HG03460 (cell line): Measurements from ENCODE around the gene PHLDB3.

ENCODE experiments used
- ATAC-seq: cut with Tn5 transposase; IDR thresholded peaks from one replicate; pipeline ENCODE4 v1.9.1; 2021; ENCODE audit not compliant: unreplicated experiment

Gene PHLDB3

DNA sequence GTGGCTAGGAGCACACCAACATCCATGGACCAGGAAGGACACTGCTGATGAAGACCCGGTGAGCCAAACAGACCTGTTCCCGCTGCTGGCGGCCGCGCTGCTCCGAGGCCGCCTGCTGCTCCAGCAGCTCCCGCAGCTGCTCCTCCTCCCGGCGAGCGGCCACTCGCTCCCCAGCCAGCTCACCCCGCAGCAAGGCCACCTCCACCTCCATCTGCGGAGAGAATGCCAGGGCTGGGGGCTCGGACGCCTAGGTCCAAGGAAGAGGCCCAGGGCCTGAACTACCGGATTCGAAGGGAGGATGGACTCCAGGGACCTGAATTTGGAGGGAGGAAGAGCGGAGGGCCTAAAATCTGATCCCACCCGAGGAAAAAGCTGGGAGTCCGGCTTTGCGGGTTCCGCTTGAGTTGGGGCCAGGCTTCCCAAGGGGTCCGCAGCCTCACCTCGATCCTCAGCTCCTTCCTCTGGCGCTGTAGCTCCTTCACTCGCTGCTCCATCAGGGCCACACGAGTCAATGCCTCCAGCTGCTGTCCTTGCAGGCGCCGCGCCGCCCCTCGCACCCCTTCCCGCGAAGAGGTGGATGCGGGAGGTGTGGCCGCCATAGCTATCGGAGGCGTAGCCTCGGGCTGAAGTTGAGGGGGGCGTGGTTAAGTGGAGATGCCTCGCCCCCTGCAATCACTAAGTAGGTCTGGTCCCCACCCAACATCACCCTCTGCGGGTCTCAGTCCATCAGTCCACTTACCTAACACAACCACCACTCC is 2.7 kb downstream of the PHLDB3 start:
- no peak for ATAC-seq

DNA sequence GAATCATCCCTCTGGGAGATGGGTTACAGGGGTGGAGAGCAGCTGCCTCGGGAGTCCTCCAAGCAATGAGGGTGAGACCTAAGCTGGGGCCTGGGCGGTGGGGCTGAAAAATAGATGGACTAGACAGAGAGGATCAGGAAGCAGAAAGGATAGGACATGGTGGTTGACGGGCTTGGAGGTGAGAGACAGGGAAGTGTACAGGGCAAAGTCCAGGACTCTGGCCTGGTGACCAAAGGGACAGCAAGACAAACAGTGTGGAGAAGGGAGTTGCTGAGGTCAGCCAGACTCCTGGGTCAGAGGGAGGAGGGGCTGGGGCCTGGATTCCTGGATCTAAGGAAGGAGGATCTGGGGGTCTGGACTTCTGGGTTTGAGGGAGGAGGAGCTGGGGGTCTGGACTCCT is 5.5 kb downstream of the PHLDB3 start:
- ATAC-seq, result no peak

DNA sequence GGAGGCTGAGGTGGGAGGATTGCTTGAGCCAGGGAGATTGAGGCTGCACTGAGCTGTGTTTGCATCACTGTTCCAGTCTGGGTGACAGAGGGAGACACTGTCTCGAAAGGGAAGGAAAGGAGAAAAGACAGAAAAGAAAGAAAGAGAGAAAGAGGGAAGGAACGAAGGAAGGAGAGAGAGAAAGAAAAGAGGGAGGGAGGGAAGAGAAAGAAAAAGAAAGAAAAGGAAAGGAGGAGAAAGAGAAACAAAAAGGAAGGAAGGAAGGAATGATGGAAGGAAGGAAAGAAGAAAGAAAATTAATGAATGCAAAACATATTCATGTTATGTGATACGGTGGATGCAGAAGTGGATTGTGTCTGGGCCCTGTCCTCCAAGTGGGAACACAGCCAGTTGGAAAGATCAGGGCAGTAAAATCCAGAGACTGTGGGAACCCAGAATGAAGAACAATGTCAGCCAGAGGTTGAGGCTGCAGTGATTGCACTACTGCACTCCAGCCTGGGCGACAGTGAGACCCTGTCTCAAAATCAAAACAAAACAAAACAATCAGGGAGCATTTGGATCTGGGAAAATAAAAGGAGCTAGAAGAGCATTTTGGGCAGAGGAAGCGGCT is 6.2 kb downstream of the PHLDB3 start:
- no peak for ATAC-seq

DNA sequence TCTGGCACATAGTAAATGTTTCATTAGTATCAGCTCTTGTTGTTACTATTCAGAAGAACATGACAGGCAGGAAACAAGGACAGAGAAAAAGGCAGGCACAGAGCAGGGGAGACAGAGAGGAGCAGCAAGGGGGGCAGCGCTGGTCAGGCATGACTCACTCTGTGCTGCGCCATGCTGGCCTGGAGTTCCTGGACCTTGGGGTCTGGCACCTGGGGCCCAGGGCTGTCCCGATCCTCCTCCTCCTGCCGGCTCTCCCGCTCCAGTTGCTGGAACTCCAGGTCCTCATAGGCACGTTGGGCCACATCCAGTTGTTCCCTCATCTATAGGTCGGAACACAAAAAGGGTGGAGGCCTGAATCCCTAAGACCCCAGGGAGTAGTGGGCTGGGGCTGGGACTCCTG is 7.6 kb downstream of the PHLDB3 start:
- ATAC-seq, result no peak

DNA sequence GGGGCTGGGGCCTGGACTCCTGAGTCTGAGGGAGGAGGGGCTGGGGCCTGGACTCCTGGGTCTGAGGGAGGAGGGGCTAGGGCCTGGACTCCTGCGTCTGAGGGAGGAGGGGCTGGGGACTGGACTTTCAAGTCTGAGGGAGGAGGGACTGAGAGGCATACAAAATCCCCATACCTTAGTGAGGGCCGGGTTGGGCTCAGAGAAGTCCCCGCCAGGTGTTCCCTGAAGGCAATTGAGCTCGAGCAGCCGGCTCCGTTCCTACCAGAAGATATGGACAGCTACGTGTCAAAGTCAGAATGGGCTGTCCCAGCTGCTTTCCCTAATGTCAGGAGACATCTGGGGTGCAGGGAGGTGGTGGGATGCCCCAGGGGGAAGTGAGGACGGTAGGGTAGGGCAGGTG is 9.5 kb downstream of the PHLDB3 start:
- ATAC-seq, result no peak

DNA sequence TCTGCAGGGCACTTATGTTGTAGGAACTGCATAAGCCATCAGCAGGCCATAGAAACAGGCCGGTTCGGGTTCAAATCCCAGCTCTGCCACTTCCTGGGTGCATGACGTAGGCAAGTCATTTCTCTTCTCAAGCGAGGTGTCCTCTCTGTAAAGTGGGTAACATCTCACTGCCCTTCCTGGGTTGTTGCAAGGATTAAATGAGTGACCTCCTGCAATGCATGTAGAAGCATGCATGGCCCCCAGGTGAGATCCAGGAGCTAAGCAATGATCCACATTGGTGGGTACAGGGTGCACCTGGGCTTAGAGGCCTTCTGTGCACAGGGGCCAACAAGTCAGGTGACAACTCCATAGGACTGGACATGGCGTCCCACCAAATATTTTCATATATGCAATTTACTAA is 13.8 kb downstream of the PHLDB3 start:
- no peak for ATAC-seq

DNA sequence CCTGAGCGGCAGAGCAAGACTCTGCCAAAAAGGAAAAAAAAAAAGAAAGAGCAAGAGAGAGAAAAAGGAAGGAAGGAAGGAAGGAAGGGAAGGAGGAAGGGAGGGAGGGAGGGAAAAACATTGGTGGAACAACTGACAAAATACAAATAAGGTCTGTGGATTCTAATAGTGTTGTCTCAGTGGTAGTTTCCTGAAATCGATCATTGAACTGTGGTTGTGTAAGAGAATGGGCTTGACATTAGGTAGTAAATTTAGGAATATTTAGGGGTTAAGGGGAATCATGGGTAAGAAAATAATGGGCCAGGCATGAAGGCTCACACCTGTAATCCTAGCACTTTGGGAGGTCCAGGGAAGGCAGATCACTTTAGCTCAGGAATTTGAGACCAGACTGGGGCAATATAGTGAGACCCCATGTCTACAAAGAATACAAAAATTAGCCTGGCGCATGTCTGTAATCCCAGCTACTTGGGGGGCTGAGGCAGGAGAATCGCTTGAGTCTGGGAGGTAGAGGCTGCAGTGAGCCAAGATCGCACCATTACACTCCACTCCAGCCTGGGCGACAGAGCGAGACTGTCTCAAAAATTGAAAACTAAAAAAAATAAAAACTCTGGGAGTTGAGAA is 14.5 kb downstream of the PHLDB3 start:
- ATAC-seq, result no peak

DNA sequence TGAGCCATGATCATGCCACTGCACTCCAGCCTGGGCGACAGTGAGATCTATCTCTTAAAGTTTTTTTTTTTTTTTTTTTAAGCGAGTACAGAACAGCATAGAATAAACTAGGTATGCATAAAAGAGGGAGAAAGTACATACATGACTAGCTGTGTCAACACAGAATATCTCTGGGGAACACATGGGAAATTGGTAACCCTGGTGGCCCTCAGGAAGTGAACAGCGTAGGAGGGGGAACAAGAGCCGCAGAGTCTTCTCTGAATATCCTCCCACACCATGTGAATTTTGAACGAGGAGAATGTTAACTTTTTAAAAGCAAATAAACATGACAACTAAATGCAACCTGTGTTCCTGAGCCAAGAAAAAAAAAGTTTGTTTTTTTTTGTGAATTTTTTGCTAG is 15.2 kb downstream of the PHLDB3 start:
- ATAC-seq, result no peak

DNA sequence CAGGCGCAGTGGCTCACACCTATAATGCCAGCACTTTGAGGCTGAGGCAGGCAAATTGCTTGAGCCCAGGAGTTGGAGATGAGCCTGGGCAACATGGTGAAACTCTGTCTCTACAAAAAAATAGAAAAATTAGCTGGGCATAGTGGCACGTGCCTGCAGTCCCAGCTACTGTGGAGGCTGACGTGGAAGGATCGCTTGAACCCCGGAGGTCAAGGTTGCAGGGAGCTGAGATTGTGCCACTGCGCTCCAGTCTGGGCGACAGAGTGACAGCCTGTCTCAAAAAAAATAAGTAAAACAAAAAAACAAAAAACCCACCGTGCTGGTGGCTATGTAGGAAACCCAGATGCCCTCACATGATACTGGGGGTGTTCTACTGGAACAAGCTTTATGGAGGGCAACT is 16.4 kb downstream of the PHLDB3 start:
- ATAC-seq, result no peak

DNA sequence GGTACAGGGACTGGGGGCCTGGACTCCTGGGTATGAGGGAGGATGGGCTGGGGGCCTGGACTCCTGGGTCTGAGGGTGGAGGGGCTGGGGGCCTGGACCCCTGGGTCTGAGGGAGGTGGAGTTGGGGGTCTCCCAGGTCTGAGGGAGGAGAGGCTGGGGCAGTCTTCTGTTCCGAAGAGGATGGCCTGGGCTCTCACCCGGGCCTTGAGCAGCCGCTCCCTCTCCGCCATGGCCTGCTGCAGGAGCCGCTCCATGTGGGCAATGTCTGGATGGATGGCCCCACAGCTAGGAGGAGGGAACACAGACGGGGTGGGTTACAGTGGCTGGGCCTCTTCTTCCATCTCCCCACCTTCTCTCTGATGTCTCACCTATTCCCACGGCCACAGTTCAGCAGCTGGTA is 18.1 kb downstream of the PHLDB3 start:
- ATAC-seq, result no peak

DNA sequence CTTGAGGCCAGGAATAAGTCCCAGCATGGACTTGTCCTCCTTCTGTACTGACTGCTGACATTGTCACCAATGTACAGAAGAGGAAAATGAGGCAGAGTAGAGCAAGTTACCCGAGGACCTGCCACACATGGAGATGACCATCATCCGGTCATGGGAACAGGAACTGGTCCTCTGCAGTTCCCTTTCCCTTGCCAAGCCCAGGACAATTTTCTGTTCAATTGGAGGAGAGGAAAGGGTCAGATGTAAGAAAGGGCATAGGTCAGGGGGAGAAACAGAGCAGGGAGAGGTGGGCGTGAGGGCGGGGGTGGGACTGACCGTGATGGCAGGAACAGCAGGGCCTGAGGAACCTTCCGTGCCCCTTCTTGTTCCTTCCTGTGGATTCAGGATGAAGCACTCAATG is 18.6 kb downstream of the PHLDB3 start:
- ATAC-seq, result no peak

DNA sequence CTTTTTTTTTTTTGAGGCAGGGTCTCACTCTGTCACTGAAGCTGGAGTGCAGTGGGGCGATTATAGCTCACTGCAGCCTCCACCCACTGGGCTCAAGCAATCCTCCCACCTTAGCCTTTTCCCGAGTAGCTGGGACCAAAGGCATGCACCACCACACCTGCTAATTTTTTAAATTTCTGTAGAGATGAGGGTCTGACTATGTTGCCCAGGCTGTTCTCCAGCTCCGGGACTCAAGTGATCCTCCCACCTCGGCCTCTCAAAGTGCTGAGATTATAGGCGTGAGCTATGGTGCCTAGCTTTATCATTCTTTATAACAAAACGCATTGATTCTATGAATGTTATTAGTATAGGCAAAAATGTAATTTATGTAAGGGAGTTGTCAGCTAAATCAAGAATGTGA is 21.3 kb downstream of the PHLDB3 start:
- ATAC-seq, result no peak

DNA sequence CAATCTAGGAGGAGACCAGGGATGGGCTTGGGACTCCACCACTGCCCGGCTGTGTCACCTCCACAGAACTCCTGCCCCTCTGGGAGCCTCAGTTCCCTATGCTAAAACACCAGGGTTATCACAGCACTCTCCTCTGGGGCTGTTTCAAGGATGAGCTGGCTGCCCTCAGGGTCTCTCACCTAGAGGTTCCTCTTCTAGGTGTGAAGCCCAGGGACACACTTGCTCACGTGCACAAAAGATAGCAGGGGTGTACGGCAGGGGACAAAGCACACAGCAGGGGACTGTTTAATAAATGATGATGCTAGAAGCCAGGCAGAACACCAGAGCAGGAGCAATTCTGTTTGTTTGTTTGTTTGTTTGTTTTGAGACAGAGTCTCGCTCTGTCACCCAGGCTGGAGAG is 22.4 kb downstream of the PHLDB3 start:
- no peak for ATAC-seq

DNA sequence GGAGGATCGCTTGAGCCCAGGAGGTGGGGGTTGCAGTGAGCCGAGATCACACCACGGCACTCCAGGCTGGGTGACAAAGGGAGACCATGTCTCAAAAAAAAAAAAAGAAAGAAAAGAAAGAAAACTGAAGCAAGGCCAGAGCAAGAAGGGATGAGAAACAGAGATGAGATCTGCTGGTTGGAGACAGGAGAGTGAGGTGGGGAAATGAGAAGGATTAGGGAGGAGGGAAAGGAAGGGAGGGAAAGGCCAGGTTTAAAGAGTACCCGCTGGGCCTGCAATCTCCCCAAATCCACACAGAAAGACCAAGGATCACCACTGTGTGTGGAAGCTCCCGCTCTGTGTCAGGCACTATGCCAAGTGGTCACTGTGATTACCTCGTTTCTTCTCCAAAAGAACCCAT is 22.8 kb downstream of the PHLDB3 start:
- ATAC-seq, result no peak

DNA sequence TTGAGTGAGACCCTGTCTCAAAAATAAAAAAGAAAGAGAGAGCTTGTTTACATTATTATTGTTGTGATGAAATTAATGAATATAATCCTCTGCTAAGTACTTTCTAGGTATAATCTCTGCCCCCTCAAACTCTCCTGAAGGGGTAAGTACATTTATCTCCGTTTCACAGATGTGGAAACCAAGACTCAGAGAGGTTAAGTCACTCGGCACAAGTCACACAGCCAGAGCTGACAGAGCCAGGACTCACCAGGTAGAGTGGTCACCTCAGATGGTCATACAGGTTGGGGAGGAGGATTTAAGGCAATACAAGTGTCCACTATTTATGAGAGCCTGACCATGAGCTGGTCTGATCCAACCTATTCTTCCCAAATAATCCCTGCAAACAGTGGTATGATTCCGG is 24.0 kb downstream of the PHLDB3 start:
- ATAC-seq, result no peak

DNA sequence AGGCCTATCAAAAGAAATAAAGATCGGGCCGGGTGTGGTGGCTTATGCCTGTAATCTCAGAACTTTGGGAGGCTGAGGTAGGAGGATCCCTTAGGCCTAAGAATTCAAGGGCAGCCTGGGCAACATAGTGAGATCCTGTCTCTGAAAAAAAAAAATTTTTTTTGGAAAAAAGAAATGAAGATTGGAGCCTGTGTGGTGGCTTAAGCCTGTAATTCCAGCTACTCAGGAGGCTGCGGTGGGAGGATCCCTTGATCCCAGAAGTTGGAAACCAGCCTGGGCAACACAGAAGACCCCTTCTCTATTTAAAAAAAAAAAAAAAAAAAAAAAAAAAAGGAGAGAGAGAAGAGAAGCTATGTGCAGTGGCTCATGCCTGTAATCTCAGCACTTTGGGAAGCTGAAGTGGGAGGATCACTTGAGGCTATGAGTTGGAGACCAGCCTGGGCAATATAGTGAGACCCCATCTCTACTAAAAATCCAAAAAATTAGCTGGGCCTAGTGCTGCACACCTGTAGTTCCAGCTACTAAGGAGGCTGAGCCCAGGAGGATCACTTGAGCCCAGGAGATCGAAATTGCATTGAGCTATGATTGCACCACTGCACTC is 24.5 kb downstream of the PHLDB3 start:
- no peak for ATAC-seq

DNA sequence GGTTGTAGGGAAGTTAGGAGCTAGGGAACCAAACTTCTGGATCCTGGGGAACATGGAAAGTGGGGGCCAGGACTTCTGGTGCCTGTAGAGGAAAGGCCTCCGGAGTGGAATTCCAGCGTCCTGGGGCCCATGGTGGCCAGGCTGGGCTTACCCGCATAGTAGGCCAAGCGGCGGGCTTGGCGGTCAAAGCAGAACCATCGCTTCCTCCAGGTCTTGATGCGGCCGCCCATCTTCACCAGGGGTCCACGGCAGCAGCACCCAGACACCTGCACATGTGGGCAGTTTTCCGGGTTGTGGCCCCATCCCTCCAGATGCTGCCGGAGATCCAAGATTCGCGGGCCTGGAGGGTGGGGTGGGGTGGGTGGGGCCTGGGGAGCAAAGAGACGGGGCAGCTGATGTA is 25.3 kb downstream of the PHLDB3 start:
- no peak for ATAC-seq

DNA sequence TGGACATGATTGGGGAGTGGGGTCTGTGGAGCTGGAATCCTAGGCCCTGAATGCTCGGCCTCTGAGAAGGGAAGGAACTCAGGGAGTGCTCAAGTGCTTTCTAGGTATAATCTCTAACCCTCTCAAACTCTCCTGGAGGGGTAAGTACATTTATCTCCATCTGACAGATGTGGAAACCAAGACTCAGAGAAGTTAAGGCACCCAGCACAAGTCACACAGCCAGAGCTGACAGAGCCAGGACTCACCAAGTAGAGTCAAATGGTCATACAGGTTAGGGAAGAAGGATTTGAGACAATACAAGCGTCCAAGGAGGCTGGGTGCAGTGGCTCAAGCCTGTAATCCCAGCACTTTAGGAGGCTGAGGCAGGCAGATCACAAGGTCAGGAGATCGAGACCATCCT is 26.2 kb downstream of the PHLDB3 start:
- ATAC-seq, result no peak

DNA sequence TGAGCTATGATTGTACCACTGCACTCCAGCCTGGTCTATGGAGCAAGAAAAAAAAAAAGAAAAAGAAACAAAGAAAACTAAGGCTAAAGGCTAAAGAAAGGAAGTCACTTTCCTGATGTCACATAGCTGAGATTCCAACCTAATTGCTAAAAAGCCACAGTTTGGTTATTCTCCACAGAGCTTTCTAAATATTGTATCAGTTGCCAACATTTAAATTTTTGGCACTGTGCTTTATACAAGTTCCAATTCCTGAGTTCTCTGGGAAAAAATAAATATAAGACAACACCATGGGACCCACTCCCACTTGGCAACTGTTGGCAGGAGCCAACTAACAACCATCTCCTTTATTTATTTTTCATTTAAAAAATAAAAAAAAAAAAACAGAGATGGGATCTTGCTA is 27.9 kb downstream of the PHLDB3 start:
- ATAC-seq, result no peak

DNA sequence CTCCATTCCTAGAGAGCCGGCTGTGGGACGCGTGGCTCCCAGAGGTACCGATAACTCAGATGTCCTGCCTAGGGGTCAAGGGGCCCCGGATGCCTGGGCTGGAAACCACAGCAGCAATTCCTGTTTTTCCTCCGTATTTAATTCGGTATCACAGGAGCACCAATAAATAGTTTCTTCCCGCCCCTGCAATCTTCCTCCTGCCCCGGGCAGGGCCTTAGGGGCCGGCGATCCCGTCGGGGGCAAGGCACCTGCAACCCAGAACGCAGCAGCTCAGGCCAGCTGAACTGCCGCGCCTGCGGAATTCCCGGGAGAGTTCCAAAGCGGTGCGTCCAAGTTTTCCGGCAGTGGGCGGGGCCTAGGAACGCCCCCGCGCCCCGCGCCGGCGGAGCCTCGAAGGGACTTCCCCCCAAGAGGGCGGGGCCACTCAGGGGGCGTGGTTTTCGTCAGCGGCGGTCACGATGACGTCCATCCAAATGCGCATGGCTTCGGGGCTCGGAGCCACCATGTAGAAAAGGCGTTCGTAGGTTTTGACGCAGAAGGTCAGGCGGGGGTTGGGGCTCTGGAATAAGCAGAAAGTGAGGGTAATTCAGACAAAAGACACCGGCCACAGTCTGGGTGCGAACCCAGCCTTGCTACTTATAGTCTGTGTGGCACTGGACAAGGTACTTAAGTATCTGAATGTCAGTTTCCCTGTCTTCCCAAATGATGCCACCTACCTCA is 29.4 kb downstream of the PHLDB3 start:
- no peak for ATAC-seq

DNA sequence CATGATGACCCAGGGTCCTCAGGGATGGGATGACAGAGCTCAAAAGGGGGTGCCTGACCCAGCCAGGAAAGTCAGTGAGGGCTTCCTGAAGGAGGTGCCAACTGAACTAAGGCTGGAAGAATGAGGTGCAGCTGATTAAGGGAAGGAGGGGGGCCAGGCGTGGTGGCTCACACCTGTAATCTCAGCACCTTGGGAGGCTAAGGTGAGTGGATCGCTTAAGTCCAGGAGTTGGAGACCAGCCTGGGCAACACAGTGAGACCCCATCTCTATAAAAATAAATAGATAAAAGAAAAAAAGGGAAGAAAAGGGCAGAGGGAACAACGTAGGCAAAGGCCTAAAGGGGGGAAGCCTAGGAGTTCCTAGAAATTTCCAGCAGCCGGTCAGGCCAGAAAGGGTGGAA is 30.1 kb downstream of the PHLDB3 start:
- ATAC-seq, result no peak

DNA sequence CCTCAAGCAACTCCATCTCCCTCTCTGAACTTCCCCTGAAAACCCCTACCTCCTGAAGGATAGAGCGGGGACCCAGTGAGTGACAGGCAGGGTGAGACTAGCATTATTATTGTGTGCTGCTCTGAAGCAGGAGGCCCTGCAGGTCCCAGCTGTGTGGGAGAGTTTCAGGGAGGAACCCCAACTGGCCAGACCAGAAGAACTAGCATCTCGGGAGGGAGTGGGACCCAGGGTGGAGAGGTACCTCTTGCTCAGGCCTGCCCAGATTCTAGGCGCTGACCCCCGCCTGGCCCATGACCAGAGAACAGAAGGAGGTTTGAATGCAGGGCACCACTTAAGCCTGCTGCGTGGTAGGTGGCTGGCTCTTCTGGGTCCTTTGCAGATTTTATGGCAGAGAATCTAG is 33.5 kb downstream of the PHLDB3 start:
- no peak for ATAC-seq
